Glomerular endothelial cell (primary cell): ENCODE data around the gene FBXL4. TPM values are rescaled to one million over a fixed set of nuclear protein-coding genes. Genes with fewer than 3 reads are reported as not detected.
A peak's percentile ranks its signal among the peaks of the same experiment; 100 is the strongest.

ENCODE experiments used
- DNase-seq: peaks from one replicate; pipeline ENCODE4 v3.0.0-alpha.2; 2011; ENCODE audit warnings: low read depth, low spot score; ENCODE audit errors: extremely low read depth
- total RNA-seq: library from RNA; depleted of rRNA; stranded (reverse); fragments of >200 nt; gene quantifications from 2 replicates; pipeline ENCODE4 v1.2.3, GENCODE V29; 2015

FBXL4 gene
- total RNA-seq, 1 donor from 2014 or later = 11.2 TPM

- no peak for DNase-seq
Observed at GRCh38 chr6:98894810-98895209, 52.9 kb downstream of the FBXL4 start.

GRCh38 chr6:98887650-98888049 is 60.1 kb downstream of the FBXL4 start:
- DNase-seq = no peak

GRCh38 chr6:98885330-98885729 is 62.4 kb downstream of the FBXL4 start:
- DNase-seq = no peak

GRCh38 chr6:98880486-98880885 is 67.3 kb downstream of the FBXL4 start:
- DNase-seq = no peak

- DNase-seq = no peak
Observed at GRCh38 chr6:98877250-98877649, 70.5 kb downstream of the FBXL4 start.

- no peak for DNase-seq
Observed at GRCh38 chr6:98875375-98875774, 72.4 kb downstream of the FBXL4 start.

- DNase-seq = no peak
Observed at GRCh38 chr6:98871821-98872220, 75.9 kb downstream of the FBXL4 start.

- no peak for DNase-seq
Observed at GRCh38 chr6:98871057-98871456, 76.7 kb downstream of the FBXL4 start.

GRCh38 chr6:98864497-98864896 is 83.2 kb downstream of the FBXL4 start:
- no peak for DNase-seq

GRCh38 chr6:98848539-98849242 is 99.1 kb downstream of the FBXL4 start:
- no peak for DNase-seq

- no peak for DNase-seq
Observed at GRCh38 chr6:98847779-98848538, 99.8 kb downstream of the FBXL4 start.

GRCh38 chr6:98847416-98847778 is 100.3 kb downstream of the FBXL4 start:
- no peak for DNase-seq

GRCh38 chr6:98846021-98846380 is 101.7 kb downstream of the FBXL4 start:
- DNase-seq = no peak

- peak; percentile 39 for DNase-seq
Observed at GRCh38 chr6:98845211-98846020, 102.3 kb downstream of the FBXL4 start.

- DNase-seq = no peak
Observed at GRCh38 chr6:98844244-98845210, 103.2 kb downstream of the FBXL4 start.

- no peak for DNase-seq
Observed at GRCh38 chr6:98843271-98844243, 104.2 kb downstream of the FBXL4 start.

- no peak for DNase-seq
Observed at GRCh38 chr6:98842342-98843180, 105.2 kb downstream of the FBXL4 start.

GRCh38 chr6:98841621-98842341 is 106.0 kb downstream of the FBXL4 start:
- no peak for DNase-seq
